Measurements from ENCODE around the gene KCNMB1.

KCNMB1 gene

DNA sequence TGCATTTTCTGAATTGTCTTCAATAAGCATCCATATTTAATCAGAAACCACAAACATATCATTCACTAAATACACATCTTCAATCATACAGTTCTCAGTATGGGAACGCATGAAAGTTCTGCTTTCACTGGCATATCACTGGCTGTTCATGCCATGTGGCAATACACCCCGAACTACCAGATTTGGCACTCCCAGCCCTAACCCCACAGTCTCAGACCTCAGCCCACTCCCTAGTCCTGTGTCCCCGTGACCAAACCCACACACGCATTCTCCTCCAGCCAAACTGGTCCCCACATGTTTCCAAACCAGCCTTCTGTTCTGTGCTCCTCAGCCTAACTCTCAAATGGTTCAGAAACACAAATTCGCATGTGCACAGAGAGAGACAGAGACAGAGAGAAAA lies 20.6 kb downstream of the KCNMB1 start:
- H3K9me2 ChIP-seq (replicated peaks; ENCODE audit: insufficient read depth, low read length) = no peaks in the 10 kb centered on the region
- no peaks in the 10 kb centered on the region for H3K9me3 ChIP-seq (ENCODE audit: insufficient read depth, low read length)
- H3K36me3 ChIP-seq (ENCODE audit: low read length) = no peaks in the 10 kb centered on the region
- no peaks in the 10 kb centered on the region for H3K79me2 ChIP-seq (ENCODE audit: insufficient read depth, low read length)
- no peak overlapping the region for H2AFZ ChIP-seq (ENCODE audit: low read depth, low read length, severe bottlenecking)
- H3K4me2 ChIP-seq (ENCODE audit: low read depth, low read length, poor library complexity, severe bottlenecking) = no peak overlapping the region
- no peaks in the 10 kb centered on the region for H3F3A ChIP-seq (ENCODE audit: insufficient read depth)
- no peak overlapping the region for H3K4me3 ChIP-seq (ENCODE audit: insufficient read depth, low read length, poor library complexity, severe bottlenecking)
- no peak overlapping the region for H3K9ac ChIP-seq (ENCODE audit: low read length)
- TF ChIP-seq, protein P1, sequence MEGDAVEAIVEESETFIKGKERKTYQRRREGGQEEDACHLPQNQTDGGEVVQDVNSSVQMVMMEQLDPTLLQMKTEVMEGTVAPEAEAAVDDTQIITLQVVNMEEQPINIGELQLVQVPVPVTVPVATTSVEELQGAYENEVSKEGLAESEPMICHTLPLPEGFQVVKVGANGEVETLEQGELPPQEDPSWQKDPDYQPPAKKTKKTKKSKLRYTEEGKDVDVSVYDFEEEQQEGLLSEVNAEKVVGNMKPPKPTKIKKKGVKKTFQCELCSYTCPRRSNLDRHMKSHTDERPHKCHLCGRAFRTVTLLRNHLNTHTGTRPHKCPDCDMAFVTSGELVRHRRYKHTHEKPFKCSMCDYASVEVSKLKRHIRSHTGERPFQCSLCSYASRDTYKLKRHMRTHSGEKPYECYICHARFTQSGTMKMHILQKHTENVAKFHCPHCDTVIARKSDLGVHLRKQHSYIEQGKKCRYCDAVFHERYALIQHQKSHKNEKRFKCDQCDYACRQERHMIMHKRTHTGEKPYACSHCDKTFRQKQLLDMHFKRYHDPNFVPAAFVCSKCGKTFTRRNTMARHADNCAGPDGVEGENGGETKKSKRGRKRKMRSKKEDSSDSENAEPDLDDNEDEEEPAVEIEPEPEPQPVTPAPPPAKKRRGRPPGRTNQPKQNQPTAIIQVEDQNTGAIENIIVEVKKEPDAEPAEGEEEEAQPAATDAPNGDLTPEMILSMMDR (IDR thresholded peaks at IDR 0.05; ENCODE audit: insufficient read depth, low read length, poor library complexity, severe bottlenecking) = no peak
- TF ChIP-seq EZH2phosphoT487 (conservative IDR thresholded peaks at IDR 0.05; ENCODE audit: low read length) = no peak
- H4K20me1 ChIP-seq (ENCODE audit: low read depth, low read length) = no peaks in the 10 kb centered on the region
- H3K27me3 ChIP-seq (ENCODE audit: low read length) = no peaks in the 10 kb centered on the region
- no peak overlapping the region for H3K27ac ChIP-seq (ENCODE audit: low read depth, low read length)

DNA sequence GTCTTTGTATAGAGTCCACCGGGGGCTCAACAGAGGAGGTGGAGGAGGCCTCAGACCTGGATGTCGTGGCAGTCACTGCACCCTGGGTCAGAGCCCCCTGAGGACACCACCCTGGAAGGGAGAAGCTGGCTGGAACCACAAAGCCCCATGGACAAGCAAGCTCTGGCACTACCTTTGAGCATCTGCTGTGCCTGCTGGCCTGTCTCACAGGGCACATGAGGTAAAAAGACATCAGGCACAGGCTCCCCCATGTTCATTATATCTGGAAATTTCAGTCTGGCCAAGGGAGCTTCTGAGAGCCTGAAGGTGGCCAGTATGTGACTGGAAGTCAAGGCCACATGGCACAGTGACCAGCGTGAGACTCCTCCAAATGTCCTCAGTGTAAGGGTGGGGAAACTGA lies 22.9 kb downstream of the KCNMB1 start:
- H3K9me2 ChIP-seq (replicated peaks; ENCODE audit: insufficient read depth, low read length) = no peaks in the 10 kb centered on the region
- no peaks in the 10 kb centered on the region for H3K27me3 ChIP-seq (ENCODE audit: low read length)
- H3K4me2 ChIP-seq (ENCODE audit: low read depth, low read length, poor library complexity, severe bottlenecking) = no peak overlapping the region
- no peak overlapping the region for H3K9ac ChIP-seq (ENCODE audit: low read length)
- H3K79me2 ChIP-seq (ENCODE audit: insufficient read depth, low read length) = no peaks in the 10 kb centered on the region
- no peaks in the 10 kb centered on the region for H4K20me1 ChIP-seq (ENCODE audit: low read depth, low read length)
- TF ChIP-seq, protein P1 (IDR thresholded peaks at IDR 0.05; ENCODE audit: insufficient read depth, low read length, poor library complexity, severe bottlenecking) = no peak
- no peak overlapping the region for H3K27ac ChIP-seq (ENCODE audit: low read depth, low read length)
- H2AFZ ChIP-seq (ENCODE audit: low read depth, low read length, severe bottlenecking) = no peak overlapping the region
- no peaks in the 10 kb centered on the region for H3K9me3 ChIP-seq (ENCODE audit: insufficient read depth, low read length)
- H3K4me3 ChIP-seq (ENCODE audit: insufficient read depth, low read length, poor library complexity, severe bottlenecking) = no peak overlapping the region
- no peaks in the 10 kb centered on the region for H3K36me3 ChIP-seq (ENCODE audit: low read length)
- no peaks in the 10 kb centered on the region for H3F3A ChIP-seq (ENCODE audit: insufficient read depth)

DNA sequence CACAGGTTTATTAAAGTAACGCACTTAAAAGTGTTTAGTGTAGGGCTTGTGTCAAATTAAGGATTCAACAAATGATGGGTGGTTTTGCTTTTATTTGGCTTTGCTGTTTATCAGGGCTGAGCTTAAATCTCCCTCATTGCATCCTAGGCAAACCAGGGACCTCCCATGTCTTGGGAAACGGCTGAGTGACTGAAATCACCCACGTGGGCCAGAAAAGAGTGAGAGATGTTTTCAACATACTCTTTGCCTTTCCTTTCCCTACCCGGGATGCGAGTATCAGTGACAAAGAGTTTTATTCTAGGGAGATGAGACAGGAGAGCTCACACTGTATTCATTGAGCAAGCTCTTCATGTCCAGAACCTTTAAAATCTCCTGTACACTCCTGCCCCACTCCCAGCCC lies 23.3 kb downstream of the KCNMB1 start:
- no peak overlapping the region for H3K4me3 ChIP-seq (ENCODE audit: insufficient read depth, low read length, poor library complexity, severe bottlenecking)
- no peaks in the 10 kb centered on the region for H3K79me2 ChIP-seq (ENCODE audit: insufficient read depth, low read length)
- H3K27ac ChIP-seq (ENCODE audit: low read depth, low read length) = no peak overlapping the region
- no peak overlapping the region for H3K4me2 ChIP-seq (ENCODE audit: low read depth, low read length, poor library complexity, severe bottlenecking)
- H3K9ac ChIP-seq (ENCODE audit: low read length) = no peak overlapping the region
- no peaks in the 10 kb centered on the region for H3K36me3 ChIP-seq (ENCODE audit: low read length)
- H3K9me2 ChIP-seq (replicated peaks; ENCODE audit: insufficient read depth, low read length) = no peaks in the 10 kb centered on the region
- no peaks in the 10 kb centered on the region for H4K20me1 ChIP-seq (ENCODE audit: low read depth, low read length)
- no peaks in the 10 kb centered on the region for H3F3A ChIP-seq (ENCODE audit: insufficient read depth)
- TF ChIP-seq, protein P1 (IDR thresholded peaks at IDR 0.05; ENCODE audit: insufficient read depth, low read length, poor library complexity, severe bottlenecking) = no peak
- no peak for TF ChIP-seq EZH2phosphoT487 (conservative IDR thresholded peaks at IDR 0.05; ENCODE audit: low read length)
- no peaks in the 10 kb centered on the region for H3K27me3 ChIP-seq (ENCODE audit: low read length)
- H3K9me3 ChIP-seq (ENCODE audit: insufficient read depth, low read length) = no peaks in the 10 kb centered on the region
- no peak overlapping the region for H2AFZ ChIP-seq (ENCODE audit: low read depth, low read length, severe bottlenecking)

DNA sequence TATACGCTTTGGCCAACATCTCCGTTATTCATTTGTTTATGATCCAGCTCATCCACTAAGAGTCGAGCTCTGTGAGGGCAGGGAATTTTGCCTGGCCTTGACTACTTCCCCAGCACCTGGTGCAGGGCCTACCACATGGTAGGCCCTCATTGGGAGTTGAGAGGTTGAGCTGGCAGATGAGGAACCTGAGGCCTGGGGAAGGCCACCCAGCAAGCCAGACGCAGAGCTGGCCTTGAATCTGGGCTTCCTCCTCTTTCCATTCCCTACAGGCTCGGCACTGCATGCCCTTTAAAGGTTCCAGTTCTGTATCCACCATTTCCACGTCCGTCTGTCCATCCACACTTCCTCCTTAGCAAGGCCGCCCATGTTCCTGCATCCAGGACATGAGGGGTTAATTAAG lies 24.2 kb downstream of the KCNMB1 start:
- no peak for TF ChIP-seq EZH2phosphoT487 (conservative IDR thresholded peaks at IDR 0.05; ENCODE audit: low read length)
- TF ChIP-seq, protein P1 (IDR thresholded peaks at IDR 0.05; ENCODE audit: insufficient read depth, low read length, poor library complexity, severe bottlenecking) = no peak
- H3K27ac ChIP-seq (ENCODE audit: low read depth, low read length) = no peak overlapping the region
- H3K79me2 ChIP-seq (ENCODE audit: insufficient read depth, low read length) = no peaks in the 10 kb centered on the region
- H3K36me3 ChIP-seq (ENCODE audit: low read length) = no peaks in the 10 kb centered on the region
- H2AFZ ChIP-seq (ENCODE audit: low read depth, low read length, severe bottlenecking) = no peak overlapping the region
- no peaks in the 10 kb centered on the region for H4K20me1 ChIP-seq (ENCODE audit: low read depth, low read length)
- H3K9me3 ChIP-seq (ENCODE audit: insufficient read depth, low read length) = no peaks in the 10 kb centered on the region
- no peaks in the 10 kb centered on the region for H3K27me3 ChIP-seq (ENCODE audit: low read length)
- H3F3A ChIP-seq (ENCODE audit: insufficient read depth) = no peaks in the 10 kb centered on the region
- H3K4me3 ChIP-seq (ENCODE audit: insufficient read depth, low read length, poor library complexity, severe bottlenecking) = no peak overlapping the region
- H3K9ac ChIP-seq (ENCODE audit: low read length) = no peak overlapping the region
- H3K4me2 ChIP-seq (ENCODE audit: low read depth, low read length, poor library complexity, severe bottlenecking) = no peak overlapping the region
- no peaks in the 10 kb centered on the region for H3K9me2 ChIP-seq (replicated peaks; ENCODE audit: insufficient read depth, low read length)

Data from SU-DHL-6 (cell line).